HCT116 (cell line): ENCODE results near the gene HK3.

Experiments used
- CTCF ChIP-seq, 3 experiments: fragments of 200-600 bp in 1 of 3; sonication (generic) in 1 of 3; IDR thresholded peaks in 2 of 3; conservative IDR thresholded peaks in 1 of 3; 2 replicates each; pipeline ENCODE4 v1.5.1; 2012 to 2017; ENCODE audit warnings: low read depth in 2 of 3, low read length in 2 of 3, antibody characterized with exemption in 1 of 3, borderline replicate concordance in 1 of 3, control low read depth in 1 of 3, mild to moderate bottlenecking in 1 of 3, mixed read lengths in 1 of 3, mixed run types in 1 of 3, moderate library complexity in 1 of 3; ENCODE audit not compliant: insufficient read depth in 1 of 3
- EGR1 ChIP-seq: IDR thresholded peaks from 2 replicates; pipeline ENCODE4 v1.6.1; 2012; ENCODE audit warnings: low read depth
- EZH2 ChIP-seq: fragments of 200-600 bp; sonication (generic); IDR thresholded peaks from 2 replicates; pipeline ENCODE4 v1.6.1; 2017; ENCODE audit warnings: antibody characterized with exemption, mixed run types
- EZH2phosphoT487 ChIP-seq: fragments of 200-600 bp; IDR thresholded peaks from 2 replicates; pipeline ENCODE4 v1.6.1; 2018; ENCODE audit warnings: antibody characterized with exemption, borderline replicate concordance
- POLR2A ChIP-seq: IDR thresholded peaks from 2 replicates; pipeline ENCODE4 v1.7.0; 2011; ENCODE audit warnings: borderline replicate concordance; ENCODE audit not compliant: insufficient read depth, insufficient read length; ENCODE audit errors: extremely low read depth
- RAD21 ChIP-seq: IDR thresholded peaks from 2 replicates; pipeline ENCODE4 v1.6.1; 2012; ENCODE audit warnings: low read depth, mild to moderate bottlenecking
- SP1 ChIP-seq: IDR thresholded peaks from 2 replicates; pipeline ENCODE4 v1.6.1; 2012; ENCODE audit warnings: low read depth
- TCF7L2 ChIP-seq: IDR thresholded peaks from 2 replicates; pipeline ENCODE4 v1.7.0; 2011; ENCODE audit warnings: borderline replicate concordance, inconsistent platforms; ENCODE audit not compliant: insufficient read depth, insufficient read length; ENCODE audit errors: extremely low read depth
- YY1 ChIP-seq: IDR thresholded peaks from 2 replicates; pipeline ENCODE4 v1.6.1; 2011; ENCODE audit warnings: low read length, low read depth, moderate library complexity, mild to moderate bottlenecking; ENCODE audit not compliant: insufficient replicate concordance; ENCODE audit errors: extremely low read depth
- ZFX ChIP-seq: fragments of 450-650 bp; IDR thresholded peaks from 2 replicates; pipeline ENCODE4 v1.6.1; 2017
- ZNF274 ChIP-seq: fragments of 200-500 bp; sonication (Bioruptor generic); IDR thresholded peaks from 2 replicates; pipeline ENCODE4 v1.6.1; 2014; ENCODE audit warnings: mild to moderate bottlenecking, low read depth, low read length, inconsistent platforms
- TF ChIP-seq, protein P1 (sequence below): IDR thresholded peaks from 2 replicates; pipeline ENCODE4 v1.6.1; 2012

DNA sequence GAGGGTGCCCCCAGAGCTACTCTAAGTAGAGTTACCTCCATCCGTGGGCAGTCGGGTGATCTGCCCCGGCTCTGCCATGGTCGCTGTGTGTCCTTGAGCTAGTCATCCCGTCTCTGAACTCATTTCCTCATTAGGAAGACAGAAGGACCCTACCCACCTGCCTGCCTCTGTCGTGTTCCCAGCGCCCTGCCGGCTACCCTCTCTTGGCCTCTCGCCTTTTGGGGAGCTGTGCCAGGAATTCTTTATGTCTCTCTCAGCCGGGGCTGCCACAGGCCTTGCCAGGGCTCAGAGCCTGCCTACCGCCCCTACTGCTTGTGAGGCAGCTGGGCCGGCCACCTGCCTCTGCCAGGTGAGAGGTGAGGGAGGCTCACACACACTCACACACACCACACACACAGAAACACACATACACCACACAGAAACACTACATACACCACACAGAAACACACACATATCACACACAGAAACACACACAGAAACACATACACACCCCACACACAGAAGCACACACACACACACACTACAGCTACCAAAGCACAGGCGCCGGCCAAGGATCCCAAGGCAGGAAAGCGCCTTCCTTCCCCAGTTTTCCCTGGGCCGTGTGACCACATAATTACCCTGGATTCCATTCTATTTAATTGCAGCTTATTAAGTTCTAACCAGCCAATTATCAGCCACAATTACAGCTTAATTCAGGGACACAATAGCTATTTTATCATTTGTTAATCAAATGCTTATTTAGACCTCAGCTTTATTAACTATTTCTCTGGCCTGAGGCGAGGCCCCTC is 47.1 kb downstream of the HK3 start:
- TF ChIP-seq CTCF (IDR thresholded peaks at IDR 0.05 in 2 of 3, conservative IDR thresholded peaks at IDR 0.05 in 1 of 3; ENCODE audit: borderline replicate concordance in 1 of 3, insufficient read depth in 1 of 3, low read depth in 2 of 3, low read length in 2 of 3) (no peak), EGR1 (no peak), YY1 (no peak), EZH2phosphoT487 (no peak), ZFX (no peak), POLR2A (no peak), EZH2 (no peak), SP1 (no peak), ZNF274 (no peak), RAD21 (no peak), TCF7L2 (no peak)
- TF ChIP-seq, protein P1, sequence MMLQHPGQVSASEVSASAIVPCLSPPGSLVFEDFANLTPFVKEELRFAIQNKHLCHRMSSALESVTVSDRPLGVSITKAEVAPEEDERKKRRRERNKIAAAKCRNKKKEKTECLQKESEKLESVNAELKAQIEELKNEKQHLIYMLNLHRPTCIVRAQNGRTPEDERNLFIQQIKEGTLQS = no peak
